Ectodermal cell (in vitro differentiated cells): ENCODE measurements around the gene HUNK.

Experiments used
- H3K27ac ChIP-seq: 2 replicates; pipeline ENCODE4 v1.7.0; 2013; ENCODE audit warnings: mild to moderate bottlenecking, low read depth, low read length; ENCODE audit not compliant: insufficient read depth, poor library complexity, severe bottlenecking
- H3K27me3 ChIP-seq: 2 replicates; pipeline ENCODE4 v1.7.0; 2013; ENCODE audit warnings: mild to moderate bottlenecking, low read length; ENCODE audit not compliant: insufficient read depth, control insufficient read depth, poor library complexity, severe bottlenecking
- H3K36me3 ChIP-seq: one replicate; pipeline ENCODE4 v1.7.0; 2013; ENCODE audit warnings: low read length; ENCODE audit not compliant: control insufficient read depth, insufficient read depth
- H3K4me1 ChIP-seq: one replicate; pipeline ENCODE4 v1.7.0; 2013; ENCODE audit warnings: low read length; ENCODE audit not compliant: control insufficient read depth, insufficient read depth
- H3K4me3 ChIP-seq: 2 replicates; pipeline ENCODE4 v1.7.0; 2013; ENCODE audit warnings: low read depth, low read length, control low read depth; ENCODE audit not compliant: insufficient read depth
- H3K9me3 ChIP-seq: 2 replicates; pipeline ENCODE4 v1.7.0; 2013; ENCODE audit warnings: mild to moderate bottlenecking, low read length, moderate library complexity; ENCODE audit not compliant: control insufficient read depth
- WGBS, 2 experiments: methylation state at CpG; one replicate each; pipeline ENCODE4 v1.1.7; 2013; ENCODE audit warnings: missing lambda C conversion rate in 2 of 2; 5-methylcytosine and 5-hydroxymethylcytosine counted together

HUNK gene

DNA sequence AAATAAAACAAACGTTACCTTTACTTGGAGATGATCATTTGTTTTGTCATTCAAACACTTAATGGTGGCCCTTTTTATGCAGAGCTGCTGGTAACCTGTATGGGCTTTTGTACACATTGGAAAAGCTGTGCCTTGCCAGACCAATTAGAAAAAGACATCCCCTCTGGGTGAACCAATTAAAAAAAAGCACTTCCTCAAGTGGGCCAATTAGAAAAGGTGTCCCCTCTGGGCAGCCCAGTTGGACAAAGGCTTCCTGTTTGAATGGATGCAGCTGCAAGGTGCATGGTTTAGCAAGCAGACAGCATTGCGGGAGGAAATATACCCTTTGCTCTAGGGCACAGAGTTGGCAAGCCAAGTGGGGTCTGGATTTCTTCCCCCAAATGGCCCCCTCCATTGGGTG is 21.6 kb downstream of the HUNK start:
- Histone ChIP-seq H3K4me1 (peaks cover 8% of the 10 kb centered on the region), H3K36me3 (no peaks in the 10 kb centered on the region), H3K27ac (no peak overlapping the region), H3K4me3 (no peak overlapping the region), H3K9me3 (no peaks in the 10 kb centered on the region), H3K27me3 (no peaks in the 10 kb centered on the region)
- WGBS, 2 experiments = 80 to 88% methylated on average over 2 of the region's 2 CpGs

DNA sequence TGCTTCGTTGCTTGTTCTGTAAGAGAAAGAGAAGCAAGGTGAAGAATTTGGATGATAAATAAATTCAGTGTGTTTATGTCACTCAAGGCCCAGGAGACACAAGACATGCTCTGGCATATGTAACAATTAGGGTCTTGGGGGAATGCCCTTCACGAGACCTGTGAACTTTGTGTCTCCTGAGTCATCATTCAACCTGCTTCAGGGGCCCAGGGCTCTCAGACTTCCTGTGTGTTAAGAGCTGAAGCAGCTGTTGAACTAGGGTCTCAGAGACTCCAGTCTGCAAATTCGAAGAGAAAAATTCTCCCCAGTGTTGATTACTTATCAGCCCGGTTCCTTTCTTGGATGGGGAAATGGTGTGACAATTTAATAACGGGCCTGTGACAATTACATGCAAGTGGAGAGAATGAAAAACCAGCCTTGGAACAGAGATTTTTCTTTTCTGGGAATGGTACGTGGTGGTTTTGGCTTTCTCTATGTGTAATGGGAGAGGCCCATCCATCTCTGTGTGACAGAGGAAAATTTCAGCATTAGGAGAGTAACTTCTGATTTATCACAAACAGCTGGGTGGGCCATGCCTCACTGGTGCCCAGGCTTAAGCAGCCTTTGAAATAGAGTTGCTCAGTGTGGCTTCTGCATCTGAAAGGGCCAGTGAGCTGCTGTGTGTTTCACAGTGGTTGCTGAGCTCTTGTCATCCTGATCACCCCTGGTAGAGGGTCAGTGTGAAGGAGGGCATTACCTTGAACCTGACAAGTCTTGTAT is 22.4 kb downstream of the HUNK start:
- 88% methylated on average over 6 of the region's 6 CpGs for WGBS, 2 experiments
- no peak overlapping the region for H3K4me3 ChIP-seq

DNA sequence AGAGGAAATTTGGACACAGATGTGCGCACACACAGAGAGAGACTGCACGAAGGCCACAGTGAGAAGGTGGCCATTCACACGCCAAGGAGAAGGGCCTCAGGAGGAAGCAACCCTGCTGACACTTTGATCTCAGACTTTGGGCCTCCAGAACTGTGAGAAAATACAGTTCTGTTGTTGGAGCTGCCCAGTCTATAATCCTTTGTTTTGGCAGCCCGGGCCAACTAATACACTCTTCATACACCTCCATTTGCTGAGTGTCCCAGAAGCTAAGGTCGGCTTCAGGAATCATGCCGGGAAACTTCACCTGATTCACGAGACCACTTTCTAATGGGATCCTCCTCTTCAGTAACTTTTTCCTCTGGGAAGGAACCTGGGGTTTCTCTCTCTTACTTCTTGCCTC is 23.2 kb downstream of the HUNK start:
- WGBS, 2 experiments = 80 to 81% methylated on average over 7 of the region's 7 CpGs
- Histone ChIP-seq H3K4me3 (no peak overlapping the region), H3K27ac (no peak overlapping the region), H3K27me3 (no peaks in the 10 kb centered on the region), H3K36me3 (no peaks in the 10 kb centered on the region), H3K4me1 (peaks cover 8% of the 10 kb centered on the region), H3K9me3 (no peaks in the 10 kb centered on the region)

More for the DNA sequence above, 22.4 kb downstream of the HUNK start:
- Histone ChIP-seq H3K27me3 (no peaks in the 10 kb centered on the region), H3K36me3 (no peaks in the 10 kb centered on the region), H3K9me3 (no peaks in the 10 kb centered on the region), H3K27ac (no peak overlapping the region), H3K4me1 (peaks cover 8% of the 10 kb centered on the region)

- H3K4me3 ChIP-seq = no peak overlapping the region
- no peaks in the 10 kb centered on the region for H3K27me3 ChIP-seq
- H3K9me3 ChIP-seq = no peaks in the 10 kb centered on the region
- H3K4me1 ChIP-seq = peaks cover 8% of the 10 kb centered on the region
- H3K27ac ChIP-seq = no peak overlapping the region
- H3K36me3 ChIP-seq = no peaks in the 10 kb centered on the region
- WGBS, 2 experiments = 90 to 92% methylated on average over 3 of the region's 3 CpGs
Measured at GRCh38 chr21:31897311-31897710, 24.5 kb downstream of the HUNK start.

GRCh38 chr21:31898933-31899630 is 26.3 kb downstream of the HUNK start:
- H3K4me1 ChIP-seq = peaks cover 10% of the 10 kb centered on the region
- H3K27me3 ChIP-seq = no peaks in the 10 kb centered on the region
- no peak overlapping the region for H3K4me3 ChIP-seq
- H3K36me3 ChIP-seq = no peaks in the 10 kb centered on the region
- no peaks in the 10 kb centered on the region for H3K9me3 ChIP-seq
- WGBS, 2 experiments = 91 to 92% methylated on average over 9 of the region's 9 CpGs
- no peak overlapping the region for H3K27ac ChIP-seq

GRCh38 chr21:31900121-31900895 is 27.5 kb downstream of the HUNK start:
- Histone ChIP-seq H3K9me3 (no peaks in the 10 kb centered on the region), H3K36me3 (no peaks in the 10 kb centered on the region), H3K4me3 (no peak overlapping the region), H3K4me1 (peaks cover 10% of the 10 kb centered on the region), H3K27ac (no peak overlapping the region), H3K27me3 (no peaks in the 10 kb centered on the region)
- 91 to 93% methylated on average over 15 of the region's 15 CpGs for WGBS, 2 experiments

- Histone ChIP-seq H3K4me3 (no peak overlapping the region), H3K4me1 (peaks cover 16% of the 10 kb centered on the region), H3K27ac (no peak overlapping the region), H3K36me3 (no peaks in the 10 kb centered on the region), H3K9me3 (no peaks in the 10 kb centered on the region), H3K27me3 (no peaks in the 10 kb centered on the region)
- WGBS, 2 experiments = 87 to 94% methylated on average over 2 of the region's 2 CpGs
Measured at GRCh38 chr21:31901315-31901714, 28.5 kb downstream of the HUNK start.

GRCh38 chr21:31902438-31902837 is 29.6 kb downstream of the HUNK start:
- Histone ChIP-seq H3K36me3 (no peaks in the 10 kb centered on the region), H3K27me3 (no peaks in the 10 kb centered on the region), H3K4me3 (no peak overlapping the region), H3K9me3 (no peaks in the 10 kb centered on the region), H3K4me1 (peaks cover 16% of the 10 kb centered on the region), H3K27ac (no peak overlapping the region)
- WGBS, 2 experiments = 92 to 94% methylated on average over 6 of the region's 6 CpGs

DNA sequence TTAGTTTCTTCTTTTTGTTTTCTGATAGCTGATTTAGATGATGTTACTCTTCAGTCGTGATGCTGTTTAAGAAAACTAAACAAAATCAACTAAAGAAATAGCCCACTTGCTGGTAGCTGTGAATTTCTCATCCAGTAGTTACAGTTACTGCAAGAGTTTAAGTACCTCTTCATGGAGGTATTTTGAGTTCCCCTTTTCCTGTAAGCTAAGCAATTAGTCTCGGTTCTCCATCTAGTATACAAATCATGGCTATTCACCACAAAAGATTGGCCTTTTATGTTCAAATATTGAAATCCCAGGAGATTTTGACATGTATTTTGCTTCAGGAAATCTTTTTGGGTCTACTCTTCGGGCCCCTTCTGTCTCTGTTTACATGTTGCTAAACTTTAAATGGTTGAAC is 31.1 kb downstream of the HUNK start:
- 86 to 95% methylated on average over 3 of the region's 3 CpGs for WGBS, 2 experiments
- H3K4me1 ChIP-seq = peaks cover 24% of the 10 kb centered on the region

More for the DNA sequence above, 31.1 kb downstream of the HUNK start:
- no peaks in the 10 kb centered on the region for H3K27me3 ChIP-seq
- H3K9me3 ChIP-seq = no peaks in the 10 kb centered on the region
- H3K27ac ChIP-seq = no peak overlapping the region
- H3K36me3 ChIP-seq = no peaks in the 10 kb centered on the region
- H3K4me3 ChIP-seq = no peak overlapping the region
